Spleen (tissue), 11 donors: ENCODE data around the gene FRMD1. TPM values are rescaled to one million over a fixed set of nuclear protein-coding genes. Genes with fewer than 3 reads are reported as not detected.

Source experiments
- DNase-seq: peaks from one replicate; pipeline ENCODE4 v3.0.0-alpha.2; 2020
- H3K27ac ChIP-seq, 8 donors: fragments of 200-600 bp; sonication (generic) in 7 of 8; 1 replicate in 4 of 8; 2 replicates in 4 of 8; pipeline versions ENCODE4 v1.5.0 to v1.8.0; 2016 to 2021; ENCODE audit warnings: inconsistent platforms in 4 of 8, mild to moderate bottlenecking in 4 of 8, moderate library complexity in 1 of 8
- H3K27me3 ChIP-seq, 7 donors: fragments of 200-600 bp; sonication (generic) in 6 of 7; replicated peaks in 1 of 7; 1 replicate in 4 of 7; 2 replicates in 3 of 7; pipeline versions ENCODE4 v1.5.0 to v1.8.0; 2016 to 2021; ENCODE audit warnings: inconsistent platforms in 3 of 7, mild to moderate bottlenecking in 1 of 7
- H3K36me3 ChIP-seq, 6 donors: fragments of 200-600 bp; sonication (generic) in 5 of 6; 1 replicate in 4 of 6; 2 replicates in 2 of 6; pipeline versions ENCODE4 v1.5.0 to v1.8.0; 2016 to 2021; ENCODE audit warnings: inconsistent platforms in 2 of 6
- H3K4me1 ChIP-seq, 6 donors: fragments of 200-600 bp; sonication (generic) in 5 of 6; 1 replicate in 3 of 6; 2 replicates in 3 of 6; pipeline versions ENCODE4 v1.5.0 to v1.8.0; 2016 to 2021; ENCODE audit warnings: inconsistent platforms in 3 of 6
- H3K4me3 ChIP-seq, 8 donors: fragments of 200-600 bp; sonication (generic) in 7 of 8; 1 replicate in 4 of 8; 2 replicates in 4 of 8; pipeline versions ENCODE4 v1.5.0 to v1.8.0; 2016 to 2021; ENCODE audit warnings: inconsistent platforms in 4 of 8, mild to moderate bottlenecking in 4 of 8, moderate library complexity in 2 of 8
- H3K9me3 ChIP-seq, 8 donors: fragments of 200-600 bp; sonication (generic) in 7 of 8; 1 replicate in 4 of 8; 2 replicates in 4 of 8; pipeline versions ENCODE4 v1.5.0 to v1.8.0; 2016 to 2021; ENCODE audit warnings: inconsistent platforms in 4 of 8
- POLR2A ChIP-seq, 3 donors: fragments of 450-650 bp; IDR thresholded peaks; one replicate each; pipeline ENCODE4 v1.5.1; 2017; ENCODE audit warnings: antibody characterized with exemption in 3 of 3, mild to moderate bottlenecking in 1 of 3
- POLR2AphosphoS5 ChIP-seq, 3 donors: sonication (generic); formaldehyde crosslinking; IDR thresholded peaks; one replicate each; pipeline ENCODE4 v1.5.1; 2017; ENCODE audit warnings: antibody characterized with exemption in 3 of 3
- WGBS, 5 donors: extraction: QIAGEN DNeasy Blood & Tissue Kit in 3 of 5; methylation state at CpG; one replicate each; pipeline versions ENCODE4 v1.1.5 to v1.1.7; 2013 to 2018; 5-methylcytosine and 5-hydroxymethylcytosine counted together
- intact Hi-C: fragments of 100-400 bp; cut with DNase I; formaldehyde crosslinking; loops from one replicate; pipeline ENCODE4 v1.15.0; 2023; ENCODE audit warnings: low total_unique reads
- polyA plus RNA-seq, 3 donors: library from polyadenylated mRNA; stranded (reverse); fragments of 200-250 nt; gene quantifications; one replicate each; pipeline ENCODE4 v1.2.1, GENCODE V29; 2013
- total RNA-seq, 7 donors: library from RNA; depleted of rRNA in 3 of 7; stranded (reverse); fragments of >200 nt in 3 of 7; fragmentation: NEBNext Ultra II Directional in 4 of 7; extraction: Animal tissue kit (Norgen Biotek cat#: 25700) in 4 of 7; gene quantifications; one replicate each; pipeline versions ENCODE4 v1.1.0 to v1.2.1, GENCODE V29; 2016 to 2021
- TF ChIP-seq, protein P1 (sequence below), 11 experiments: fragments of 200-600 bp in 7 of 11; fragments of 450-650 bp in 4 of 11; sonication (generic) in 4 of 11; IDR thresholded peaks in 8 of 11; conservative IDR thresholded peaks in 3 of 11; 1 replicate in 7 of 11; 2 replicates in 4 of 11; pipeline versions ENCODE4 v1.4.0 to v1.8.0; 2016 to 2021; ENCODE audit warnings: antibody characterized with exemption in 11 of 11, inconsistent platforms in 4 of 11, mild to moderate bottlenecking in 1 of 11
- donor health status: healthy with polysubstance abuse.
- donor health status: DM: no; HTN: no; CAD: no; lungs with moderate emphysema.
- donor health status: DM: no; HTN: no; CAD: no.
- donor health status: Bipolar disorder and iron deficiency.
- donor health status: healthy.
- donor health status: DM: no; HTN: no; CAD: no.
- donor health status: DM: yes; HTN: yes; CAD: no.

The FRMD1 gene
- total and polyA plus RNA-seq, 10 donors = 0.14 to 9.5 (median 1.5) TPM

- peaks cover 0 to 4% (median 0%) of the 10 kb centered on the region in 7 donors for H3K27me3 ChIP-seq
- peaks cover 0 to 8% (median 3%) of the 10 kb centered on the region in 8 donors for H3K9me3 ChIP-seq
- no peak overlapping the region for H3K27ac ChIP-seq
- DNase-seq = no peak
- TF ChIP-seq POLR2AphosphoS5 (IDR thresholded peaks at IDR 0.05) = no peak
- TF ChIP-seq POLR2A (IDR thresholded peaks at IDR 0.05) = no peak
- TF ChIP-seq, protein P1, sequence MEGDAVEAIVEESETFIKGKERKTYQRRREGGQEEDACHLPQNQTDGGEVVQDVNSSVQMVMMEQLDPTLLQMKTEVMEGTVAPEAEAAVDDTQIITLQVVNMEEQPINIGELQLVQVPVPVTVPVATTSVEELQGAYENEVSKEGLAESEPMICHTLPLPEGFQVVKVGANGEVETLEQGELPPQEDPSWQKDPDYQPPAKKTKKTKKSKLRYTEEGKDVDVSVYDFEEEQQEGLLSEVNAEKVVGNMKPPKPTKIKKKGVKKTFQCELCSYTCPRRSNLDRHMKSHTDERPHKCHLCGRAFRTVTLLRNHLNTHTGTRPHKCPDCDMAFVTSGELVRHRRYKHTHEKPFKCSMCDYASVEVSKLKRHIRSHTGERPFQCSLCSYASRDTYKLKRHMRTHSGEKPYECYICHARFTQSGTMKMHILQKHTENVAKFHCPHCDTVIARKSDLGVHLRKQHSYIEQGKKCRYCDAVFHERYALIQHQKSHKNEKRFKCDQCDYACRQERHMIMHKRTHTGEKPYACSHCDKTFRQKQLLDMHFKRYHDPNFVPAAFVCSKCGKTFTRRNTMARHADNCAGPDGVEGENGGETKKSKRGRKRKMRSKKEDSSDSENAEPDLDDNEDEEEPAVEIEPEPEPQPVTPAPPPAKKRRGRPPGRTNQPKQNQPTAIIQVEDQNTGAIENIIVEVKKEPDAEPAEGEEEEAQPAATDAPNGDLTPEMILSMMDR (IDR thresholded peaks at IDR 0.05 in 8 of 11, conservative IDR thresholded peaks at IDR 0.05 in 3 of 11) = no peak
- H3K4me3 ChIP-seq = no peak overlapping the region
- intact Hi-C loops = no loop called here
- WGBS, 5 donors = 66 to 76% (median 72%) methylated on average over 7 of the region's 7 CpGs
- no peaks in the 10 kb centered on the region for H3K4me1 ChIP-seq
- no peaks in the 10 kb centered on the region for H3K36me3 ChIP-seq
Measured at GRCh38 chr6:168004023-168004422, 75.0 kb downstream of the FRMD1 start.

Other genes starting within 250 kb of the FRMD1 start
- gene KIF25, start 81.5 kb downstream of the FRMD1 start, total RNA-seq = 1 to 10 TPM in 1 of 7 donors, under 1 TPM in 3, not detected in 3; 0.32 to 1.7 (median 0.47) TPM
- gene KIF25, start 81.5 kb downstream of the FRMD1 start, polyA plus RNA-seq = 1 to 10 TPM in 1 of 3 donors, under 1 TPM in 2; 0.49 to 1.1 (median 0.51) TPM
- not detected for gene DACT2, start 240.6 kb upstream of the FRMD1 start, total RNA-seq
- gene DACT2, start 240.6 kb upstream of the FRMD1 start, polyA plus RNA-seq = under 1 TPM in 2 of 3 donors, not detected in 1; 0.04 to 0.09 TPM